Lung microvascular endothelial cell (primary cell): ENCODE data around the gene EIF4G3. TPM values are rescaled to one million over a fixed set of nuclear protein-coding genes. Genes with fewer than 3 reads are reported as not detected.
"Not testable (repeated sequence)": the region's sequence is repeated elsewhere in the genome, so short reads cannot be mapped to it uniquely, and the experiment has no call there.

ENCODE experiments used
- DNase-seq, 2 donors: peaks; one replicate each; pipeline versions ENCODE4 v3.0.0 to v3.0.0-alpha.2; 2010; ENCODE audit warnings: low read depth in 2 of 2
- total RNA-seq: library from RNA; depleted of rRNA; stranded (reverse); fragments of >200 nt; gene quantifications from 2 replicates; pipeline ENCODE4 v1.2.1, GENCODE V29; 2014

Gene EIF4G3
- total RNA-seq, 1 donor from 2014 or later = 30.2 TPM

DNA sequence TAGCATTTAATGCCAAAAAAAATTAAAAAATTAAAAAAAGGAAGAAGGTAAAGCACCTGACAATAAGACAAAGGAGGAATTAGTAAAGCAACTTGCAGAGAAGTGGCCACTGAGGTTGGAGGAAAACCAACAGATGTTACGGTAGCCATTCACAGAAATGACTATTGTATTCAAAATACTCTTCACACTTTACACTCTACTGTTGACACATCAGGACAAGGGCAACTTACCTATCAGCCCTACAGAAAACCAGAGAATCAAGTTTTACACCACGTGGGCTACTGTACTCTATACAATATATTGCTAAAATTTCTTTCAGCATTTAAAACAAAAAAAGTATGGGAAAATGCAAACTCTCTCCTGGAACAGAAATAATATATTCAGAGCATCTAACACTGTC, 70.0 kb downstream of the EIF4G3 start:
- DNase-seq = no peak

DNA sequence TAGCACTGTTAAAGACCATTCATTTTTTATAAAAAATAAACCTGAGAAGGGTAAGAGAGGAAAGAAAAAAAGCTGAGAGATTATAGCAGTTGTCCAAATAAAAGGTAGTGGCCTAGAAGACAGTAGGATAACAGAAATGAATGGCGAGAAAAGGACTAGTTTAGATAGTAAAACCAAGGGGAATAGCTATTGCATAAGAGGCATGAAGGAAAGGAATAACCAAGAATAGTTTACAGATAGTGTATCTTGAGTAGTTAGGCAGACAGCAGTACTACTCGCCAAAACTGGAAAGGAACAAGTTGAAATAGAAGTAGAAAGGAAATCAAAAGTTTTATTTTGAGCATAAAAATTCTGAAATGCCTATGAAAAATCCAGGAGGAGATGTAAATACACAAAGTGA, 70.5 kb downstream of the EIF4G3 start:
- DNase-seq = no peak

DNA sequence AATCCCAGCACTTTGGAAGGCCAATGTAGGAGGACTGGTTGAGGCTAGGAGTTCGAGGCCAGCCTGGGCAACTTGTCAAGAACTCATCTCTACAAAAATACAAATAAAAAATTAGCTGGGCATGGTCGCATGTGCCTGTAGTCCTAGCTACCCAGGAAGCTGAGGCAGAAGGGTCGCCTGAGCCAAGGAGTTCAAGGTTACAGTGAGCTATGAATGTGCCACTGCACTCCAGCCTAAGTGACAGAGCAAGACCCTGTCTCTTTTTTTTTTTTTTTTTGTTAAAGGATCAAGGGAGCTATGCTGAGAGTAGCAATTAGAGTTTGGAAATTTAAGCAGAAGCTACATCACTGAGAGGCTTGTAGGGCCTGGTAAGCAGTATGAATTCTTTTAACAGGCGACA, 70.9 kb downstream of the EIF4G3 start:
- DNase-seq = no peak

DNA sequence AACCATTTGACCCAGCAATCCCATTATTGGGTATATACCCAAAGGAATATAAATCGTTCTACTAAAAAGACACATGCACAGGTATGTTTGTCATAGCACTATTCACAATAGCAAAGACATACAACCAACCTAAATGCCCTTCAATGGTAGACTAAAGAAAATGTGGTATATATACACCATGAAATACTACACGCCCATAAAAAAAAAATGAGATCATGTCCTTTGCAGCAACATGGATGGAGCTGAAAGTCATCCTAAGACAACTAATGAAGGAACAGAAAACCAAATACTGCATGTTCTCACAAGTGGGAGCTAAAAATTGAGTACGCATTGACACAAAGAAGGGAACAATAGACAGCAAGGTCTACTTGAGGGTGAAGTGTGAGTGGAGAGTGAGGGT, 72.0 kb downstream of the EIF4G3 start:
- DNase-seq = no peak

DNA sequence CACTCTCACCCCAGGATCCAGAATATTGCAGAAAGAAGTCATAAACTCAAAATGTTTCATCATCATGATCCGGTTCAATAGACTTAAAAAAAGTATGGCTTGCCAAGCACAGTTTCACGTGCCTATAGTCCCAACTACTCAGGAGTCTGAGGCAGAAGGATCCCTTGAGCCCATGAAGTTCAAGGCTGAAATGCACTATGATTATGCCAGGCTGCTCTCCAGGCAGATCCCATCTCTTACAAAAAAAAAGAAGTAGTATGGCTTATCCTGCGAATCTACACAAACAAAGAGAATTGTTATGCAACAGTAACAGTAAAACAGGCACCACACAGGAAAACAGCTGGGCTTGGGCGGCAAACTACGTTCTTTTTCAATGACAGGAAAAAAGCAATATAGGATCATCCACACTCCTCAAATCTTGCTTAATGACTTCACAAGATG, 76.2 kb downstream of the EIF4G3 start:
- peak; percentile 69 to 76 for DNase-seq

DNA sequence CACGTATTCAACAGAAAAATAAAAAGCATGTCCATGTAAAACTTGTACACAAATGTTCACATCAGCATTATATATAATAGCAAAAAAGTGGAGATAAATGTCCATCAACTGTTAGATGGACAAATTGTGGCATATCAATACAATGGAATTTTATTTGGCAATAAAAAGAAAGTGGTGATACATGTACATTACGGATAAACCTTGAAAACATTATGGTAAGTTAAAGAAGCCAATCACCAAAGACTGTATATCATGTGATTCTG, 76.9 kb downstream of the EIF4G3 start:
- DNase-seq = no peak

DNA sequence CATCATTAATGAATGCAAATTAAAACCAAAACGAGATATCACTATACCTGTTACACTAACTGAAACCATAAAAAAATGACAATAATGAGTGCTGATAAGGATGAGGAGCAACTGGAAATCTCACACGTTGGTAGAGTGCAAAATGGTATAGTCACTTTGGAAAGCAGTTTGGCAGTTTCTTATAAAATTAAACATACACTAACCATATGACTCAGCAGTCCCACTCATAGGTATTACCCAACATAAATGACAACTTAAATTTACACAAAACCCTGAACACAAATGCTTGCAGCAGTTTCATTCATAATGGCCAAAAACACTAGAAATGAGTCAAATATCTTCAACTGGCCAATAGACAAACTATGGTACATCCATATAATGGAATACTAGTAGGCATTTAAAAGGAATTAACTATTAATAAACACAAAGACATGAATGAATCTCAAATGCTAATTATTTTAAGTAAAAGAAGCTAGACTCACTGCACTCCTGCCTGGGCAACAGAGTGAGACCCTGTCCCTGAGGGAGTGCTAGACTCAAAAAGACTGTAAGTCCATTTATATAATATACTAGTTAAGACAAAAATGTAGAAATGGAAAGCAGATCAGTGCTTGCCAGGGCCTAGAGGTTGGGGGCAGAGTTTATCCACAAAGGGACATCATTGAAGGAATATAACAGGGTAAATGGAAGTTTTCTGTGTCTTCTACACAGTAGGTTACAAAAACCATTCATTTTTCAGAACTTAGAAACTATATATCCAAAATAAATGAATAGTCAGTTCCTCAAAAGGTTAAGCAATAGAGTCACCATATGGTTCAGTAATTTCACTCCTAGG, 77.4 kb downstream of the EIF4G3 start:
- DNase-seq = no peak

DNA sequence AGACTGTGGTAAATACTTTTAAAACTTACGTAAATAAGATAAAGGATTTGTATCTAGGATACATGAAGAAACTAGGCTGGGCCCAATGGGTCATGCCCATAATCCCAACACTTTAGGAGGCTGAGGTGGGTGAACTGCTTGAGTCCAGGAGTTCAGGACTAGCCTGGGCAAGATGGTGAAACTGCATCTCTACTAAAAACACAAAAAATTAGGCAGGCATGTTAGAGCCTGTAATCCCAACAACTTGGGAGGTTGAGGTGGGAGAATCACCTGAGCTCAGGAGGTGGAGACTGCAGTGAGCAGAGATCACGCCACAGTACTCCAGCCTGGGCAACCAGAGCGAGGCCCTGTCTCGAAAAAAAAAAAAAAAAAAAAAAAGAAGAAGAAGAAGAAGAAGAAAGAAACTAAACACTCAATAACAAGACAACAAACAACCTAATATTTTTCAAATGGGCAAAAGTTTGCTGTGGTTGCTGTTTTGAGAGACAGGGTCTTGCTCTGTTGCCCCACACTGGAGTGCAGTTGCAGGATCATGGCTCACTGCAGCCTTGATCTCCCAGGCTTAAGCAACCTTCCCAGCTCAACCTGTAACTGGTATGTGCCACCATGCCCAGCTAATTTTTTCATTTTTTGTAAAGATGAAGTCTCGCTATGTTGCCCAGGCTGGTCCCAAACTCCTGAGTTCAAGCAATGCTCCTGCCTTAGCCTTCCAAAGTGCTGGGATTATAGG, 78.3 kb downstream of the EIF4G3 start:
- DNase-seq = no peak

DNA sequence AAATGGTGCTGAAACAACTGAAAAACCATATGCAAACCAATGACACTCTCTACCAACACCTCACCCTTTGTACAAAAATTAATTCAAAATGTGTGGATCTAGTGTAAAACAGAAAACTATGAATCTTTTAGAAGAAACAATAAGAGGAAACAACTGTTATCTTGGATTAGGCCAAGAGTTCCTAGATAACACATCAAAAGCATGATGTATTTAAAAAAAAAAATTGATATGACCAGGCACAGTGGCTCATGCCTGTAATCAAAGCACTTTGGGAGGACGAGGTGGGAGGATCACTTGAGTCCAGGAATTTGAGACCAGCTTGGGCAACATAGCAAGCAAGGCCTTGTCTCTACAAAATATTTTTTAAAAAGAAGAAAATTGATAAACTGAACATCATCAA, 79.0 kb downstream of the EIF4G3 start:
- DNase-seq = peak; percentile 48 to 67

DNA sequence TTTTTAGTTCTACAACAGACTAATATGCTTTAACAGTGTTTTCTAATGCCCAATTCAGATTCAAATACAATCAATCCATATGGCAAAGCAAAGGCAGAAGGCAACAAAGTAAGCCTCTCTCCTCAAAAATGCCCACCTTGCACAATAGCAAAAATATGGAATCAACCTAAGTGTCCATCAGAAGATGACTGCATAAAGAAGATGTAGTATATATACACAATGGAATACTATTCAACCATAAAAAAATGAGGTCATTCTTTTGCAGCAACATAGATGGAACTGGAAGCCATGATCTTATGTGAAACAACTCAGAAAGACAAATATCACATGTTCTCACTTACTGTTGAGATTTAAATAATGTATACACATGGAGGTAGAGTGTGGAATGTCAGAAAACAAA, 80.7 kb downstream of the EIF4G3 start:
- DNase-seq = no peak

DNA sequence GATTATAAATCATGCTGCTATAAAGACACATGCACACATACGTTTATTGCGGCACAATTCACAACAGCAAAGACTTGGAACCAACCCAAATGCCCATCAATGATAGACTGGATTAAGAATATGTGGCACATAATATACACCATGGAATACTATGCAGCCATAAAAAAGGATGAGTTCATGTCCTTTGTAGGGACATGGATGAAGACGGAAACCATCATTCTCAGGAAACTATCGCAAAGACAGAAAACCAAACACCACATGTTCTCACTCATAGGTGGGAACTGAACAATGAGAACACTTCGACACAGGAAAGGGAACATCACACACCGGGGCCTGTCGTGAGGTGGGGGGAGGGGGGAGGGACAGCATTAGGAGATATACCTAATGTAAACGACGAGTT, 82.4 kb downstream of the EIF4G3 start:
- not testable (repeated sequence) for DNase-seq

DNA sequence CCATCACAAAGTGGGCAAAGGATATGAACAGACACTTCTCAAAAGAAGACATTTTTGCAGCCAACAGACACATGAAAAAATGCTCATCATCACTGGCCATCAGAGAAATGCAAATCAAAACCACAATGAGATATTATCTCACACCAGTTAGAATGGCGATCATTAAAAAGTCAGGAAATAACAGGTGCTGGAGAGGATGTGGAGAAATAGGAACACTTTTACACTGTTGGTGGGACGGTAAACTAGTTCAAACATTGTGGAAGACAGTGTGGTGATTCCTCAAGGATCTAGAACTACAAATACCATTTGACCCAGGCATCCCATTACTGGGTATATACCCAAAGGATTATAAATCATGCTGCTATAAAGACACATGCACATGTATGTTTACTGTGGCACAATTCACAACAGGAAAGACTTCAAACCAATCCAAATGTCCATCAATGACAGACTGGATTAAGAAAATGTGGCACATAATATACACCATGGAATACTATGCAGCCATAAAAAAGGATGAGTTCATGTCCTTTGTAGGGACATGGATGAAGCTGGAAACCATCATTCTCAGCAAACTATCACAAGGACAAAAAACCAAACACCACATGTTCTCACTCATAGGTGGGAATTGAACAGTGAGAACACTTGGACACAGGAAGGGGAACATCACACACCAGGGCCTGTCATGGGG, 83.3 kb downstream of the EIF4G3 start:
- DNase-seq = not testable (repeated sequence)

DNA sequence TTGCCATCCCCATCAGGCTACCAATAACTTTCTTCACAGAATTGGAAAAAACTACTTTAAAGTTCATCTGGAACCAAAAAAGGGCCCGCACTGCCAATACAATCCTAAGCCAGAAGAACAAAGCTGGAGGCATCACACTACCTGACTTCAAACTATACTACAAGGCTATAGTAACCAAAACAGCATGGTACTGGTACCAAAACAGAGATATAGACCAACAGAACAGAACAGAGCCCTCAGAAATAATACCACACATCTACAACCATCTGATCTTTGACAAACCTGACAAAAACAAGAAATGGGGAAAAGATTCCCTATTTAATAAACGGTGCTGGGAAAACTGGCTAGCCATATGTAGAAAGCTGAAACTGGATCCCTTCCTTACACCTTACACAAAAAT, 84.2 kb downstream of the EIF4G3 start:
- DNase-seq = not testable (repeated sequence)

DNA sequence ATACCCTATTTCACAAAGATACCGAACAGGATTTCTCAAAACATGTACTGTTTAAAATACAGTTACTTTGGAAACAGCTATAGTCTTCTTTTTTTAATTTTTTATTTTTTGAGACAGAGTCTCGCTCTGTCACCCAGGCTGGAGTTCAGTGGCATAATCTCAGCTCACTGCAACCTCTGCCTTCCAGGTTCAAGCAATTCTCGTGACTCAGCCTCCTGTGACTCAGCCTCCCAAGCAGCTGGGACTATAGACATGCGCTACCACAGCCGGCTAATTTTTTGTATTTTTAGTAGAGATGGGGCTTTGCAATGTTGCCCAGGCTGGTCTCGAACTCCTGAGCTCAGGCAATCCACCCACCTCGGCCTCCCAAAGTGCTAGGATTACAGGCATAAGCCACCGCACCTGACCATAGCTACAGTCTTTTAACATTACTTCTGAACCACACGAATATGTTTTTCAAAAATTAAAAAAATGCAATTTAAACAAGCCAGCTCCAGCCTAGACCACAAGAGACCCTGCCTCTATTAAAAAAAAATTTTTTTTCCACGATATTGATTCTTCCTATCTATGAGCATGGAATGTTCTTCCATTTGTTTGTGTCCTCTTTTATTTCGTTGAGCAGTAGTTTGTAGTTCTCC, 85.5 kb downstream of the EIF4G3 start:
- peak; percentile 59 to 93 for DNase-seq

DNA sequence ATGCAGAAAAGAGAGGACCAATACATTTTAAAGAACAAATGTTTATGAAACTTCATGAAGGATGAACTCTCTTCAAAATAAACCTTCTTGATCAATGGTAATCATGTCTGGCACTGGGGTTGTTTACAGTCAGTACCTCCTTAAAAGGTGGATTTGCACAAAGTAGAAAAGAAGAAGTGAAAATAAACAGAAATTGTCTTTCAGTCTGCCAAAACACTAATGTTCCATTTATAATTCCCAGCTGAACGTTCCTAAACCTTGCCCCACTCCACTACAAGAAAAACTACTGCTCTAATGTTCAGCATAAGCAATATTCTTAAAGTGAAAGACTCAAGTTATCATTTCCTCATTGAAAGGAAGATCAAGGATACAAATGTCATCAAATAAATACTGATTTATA, 86.2 kb downstream of the EIF4G3 start:
- no peak for DNase-seq

DNA sequence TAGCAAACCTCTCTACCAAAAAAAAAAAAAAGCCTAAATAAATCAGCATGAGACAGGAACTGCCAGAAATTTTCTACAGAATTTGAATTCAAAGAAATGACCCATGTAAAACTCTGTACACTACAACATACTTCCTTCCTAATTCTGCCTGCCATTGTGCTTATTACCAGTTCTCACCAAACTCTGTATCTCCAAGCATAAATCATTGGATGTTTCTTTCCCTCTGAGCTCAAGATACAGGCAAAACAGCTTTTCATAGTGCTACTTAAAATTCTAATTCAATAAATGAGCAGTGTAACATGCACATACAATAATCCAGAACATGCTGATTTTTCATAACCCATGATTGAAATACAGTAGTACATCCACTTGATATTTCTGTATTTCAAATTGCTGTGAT, 87.0 kb downstream of the EIF4G3 start:
- DNase-seq = peak; percentile 31 to 58

DNA sequence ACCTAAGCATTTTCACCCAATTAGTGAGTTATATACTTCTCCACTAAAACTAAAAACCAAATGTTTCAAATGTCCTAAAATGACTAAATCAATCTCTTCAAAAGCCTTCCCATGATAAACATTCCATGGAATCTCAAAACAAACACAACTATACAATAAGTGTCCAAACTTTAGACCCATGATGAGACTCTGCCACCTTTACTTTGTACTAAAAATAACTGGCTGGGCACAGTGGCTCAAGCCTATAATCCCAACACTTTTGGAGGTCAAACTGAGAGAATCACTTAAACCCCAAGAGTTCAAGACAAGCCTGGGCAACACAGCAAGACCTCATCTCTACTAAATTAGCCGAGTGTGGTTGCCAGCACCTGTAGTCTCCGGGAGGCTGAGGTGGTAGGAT, 87.4 kb downstream of the EIF4G3 start:
- no peak for DNase-seq

DNA sequence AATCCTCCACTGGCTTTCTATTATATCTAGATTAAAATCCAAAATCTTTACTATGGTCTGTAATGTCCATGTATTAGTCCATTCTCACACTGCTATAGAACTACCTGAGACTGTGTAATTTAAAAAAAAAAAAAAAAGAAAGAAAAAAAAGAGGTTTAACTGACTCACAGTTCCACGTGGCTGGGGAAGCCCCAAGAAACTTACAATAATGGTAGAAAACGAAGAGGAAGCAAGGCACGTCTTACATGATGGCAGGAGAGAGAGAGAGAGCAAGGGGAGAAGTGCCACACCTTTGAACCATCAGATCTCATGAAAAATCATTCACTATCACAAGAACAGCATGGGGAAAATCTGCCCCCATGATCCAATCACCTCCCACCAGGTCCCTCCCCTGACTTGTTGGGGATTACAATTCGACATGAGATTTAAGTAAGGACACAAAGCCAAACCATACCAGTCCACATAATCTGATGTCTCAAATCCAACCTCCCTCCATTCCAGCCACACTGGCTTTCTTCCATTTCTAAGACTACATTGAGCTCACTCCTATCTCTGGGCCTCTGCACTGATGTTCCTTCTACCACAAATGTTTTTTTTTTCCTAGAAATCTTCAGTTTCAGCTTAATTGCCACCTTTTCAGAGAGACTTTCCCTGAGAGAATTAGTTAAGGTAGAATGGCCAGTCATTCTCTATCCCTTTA, 92.4 kb downstream of the EIF4G3 start:
- DNase-seq = peak in 1 of 2 donors; percentile 33

DNA sequence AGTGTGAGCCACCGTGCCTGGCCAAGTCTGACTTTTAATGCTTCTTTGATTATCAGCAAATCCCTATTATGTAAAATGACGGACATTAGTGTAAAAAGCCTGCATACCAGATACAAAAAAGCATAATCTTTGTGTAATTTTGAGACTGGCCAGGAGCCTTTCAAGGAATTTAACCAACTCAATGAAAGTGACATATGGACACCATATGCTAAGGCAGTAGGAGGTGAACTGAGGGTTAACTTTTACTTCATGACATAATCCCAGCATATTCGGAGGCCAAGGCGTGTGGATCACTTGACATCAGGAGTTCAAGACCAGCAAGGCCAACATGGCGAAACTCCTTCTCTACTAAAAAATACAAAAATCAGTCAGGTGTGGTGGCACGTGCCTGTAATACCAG, 94.6 kb downstream of the EIF4G3 start:
- DNase-seq = no peak

DNA sequence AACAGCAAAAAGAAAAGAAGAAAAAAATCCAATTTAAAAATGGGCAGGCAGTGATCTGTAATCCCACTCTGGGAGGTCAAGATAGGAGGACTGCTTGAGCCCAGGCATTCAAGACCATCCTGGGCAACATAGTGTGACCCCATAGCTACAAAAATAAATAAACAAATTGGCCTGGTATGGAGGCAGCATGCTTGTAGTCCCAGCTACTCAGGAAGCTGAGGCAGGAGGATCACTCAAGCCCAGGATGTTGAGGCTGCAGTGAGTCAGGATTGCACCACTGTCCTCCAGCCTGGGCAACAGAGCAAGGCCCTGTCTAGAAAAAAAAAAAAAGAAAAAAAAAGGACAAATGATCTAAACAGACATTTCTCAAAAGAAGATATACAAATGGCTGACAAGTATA, 99.6 kb downstream of the EIF4G3 start:
- DNase-seq = peak; percentile 69 to 95

DNA sequence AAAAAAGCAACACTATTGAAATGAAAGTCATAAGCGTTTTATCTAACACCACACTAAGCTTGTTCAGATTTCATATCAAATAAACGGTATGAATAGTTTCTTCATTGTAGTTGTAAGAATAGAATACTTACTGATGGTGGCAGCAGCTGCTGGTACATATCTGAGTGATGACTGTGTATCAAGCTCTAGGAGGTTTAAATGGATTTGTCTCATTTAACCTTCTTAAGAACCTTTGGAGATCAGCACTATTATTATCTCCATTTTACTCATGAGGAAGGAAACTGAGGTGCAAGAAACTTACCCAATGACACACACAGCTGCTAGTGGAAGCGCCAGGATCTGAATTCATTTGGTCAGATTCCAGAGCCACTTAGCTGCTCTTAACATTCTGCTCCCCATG, 104.0 kb downstream of the EIF4G3 start:
- DNase-seq = peak in 1 of 2 donors; percentile 85
